ENCODE measurements around the gene PPP2R2B.
"Not testable (repeated sequence)": the region's sequence is repeated elsewhere in the genome, so short reads cannot be mapped to it uniquely, and the experiment has no call there.

PPP2R2B gene

DNA sequence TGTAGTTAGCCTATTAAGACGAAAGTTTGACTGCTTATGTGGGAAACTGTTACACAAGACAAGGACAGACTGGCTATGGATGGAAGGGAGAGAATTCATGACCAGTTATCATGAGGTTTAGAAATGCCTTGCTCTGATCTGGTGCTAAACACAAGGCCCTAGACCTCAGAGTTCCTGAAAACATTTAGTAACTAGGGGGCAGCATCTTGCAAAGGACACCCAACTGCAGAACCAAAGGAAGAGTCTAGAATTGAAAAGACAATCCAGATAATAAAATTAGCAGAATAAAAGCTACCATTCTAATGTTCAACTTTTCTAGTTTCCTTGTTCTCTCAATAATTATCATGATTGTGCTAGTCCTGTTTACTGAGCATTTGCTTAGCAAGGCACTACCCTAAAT is 232.1 kb downstream of the PPP2R2B start:
- no peak for DNase-seq (ENCODE audit: low spot score)

DNA sequence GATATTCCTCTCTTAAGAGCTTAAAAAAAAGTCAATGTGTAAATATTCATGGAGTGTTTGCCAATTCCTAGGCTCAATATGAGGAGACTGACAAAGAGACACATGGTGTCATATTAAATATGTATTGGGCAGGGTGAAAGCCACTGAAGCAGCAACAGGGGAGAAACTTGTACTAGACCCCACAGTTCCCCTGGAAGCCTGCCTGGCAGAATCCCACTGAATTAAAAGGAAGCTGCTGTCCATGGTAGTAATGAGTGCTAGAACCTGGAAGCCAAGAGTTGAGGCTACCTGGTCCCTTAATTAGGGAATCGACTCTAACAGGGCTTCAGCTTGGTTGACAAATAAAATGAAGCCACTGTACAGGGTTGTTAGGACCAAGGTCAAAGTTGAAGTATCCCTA is 233.2 kb downstream of the PPP2R2B start:
- no peak for DNase-seq (ENCODE audit: low spot score)

- DNase-seq (ENCODE audit: low spot score) = no peak
These were observed 233.7 kb downstream of the PPP2R2B start for GRCh38 chr5:146644831-146645230.

GRCh38 chr5:146643776-146644175 is 234.8 kb downstream of the PPP2R2B start:
- DNase-seq (ENCODE audit: low spot score) = no peak

- DNase-seq (ENCODE audit: low spot score) = no peak
These were observed 236.1 kb downstream of the PPP2R2B start for GRCh38 chr5:146642410-146642809.

- no peak for DNase-seq (ENCODE audit: low spot score)
These were observed 236.6 kb downstream of the PPP2R2B start for GRCh38 chr5:146641941-146642340.

DNA sequence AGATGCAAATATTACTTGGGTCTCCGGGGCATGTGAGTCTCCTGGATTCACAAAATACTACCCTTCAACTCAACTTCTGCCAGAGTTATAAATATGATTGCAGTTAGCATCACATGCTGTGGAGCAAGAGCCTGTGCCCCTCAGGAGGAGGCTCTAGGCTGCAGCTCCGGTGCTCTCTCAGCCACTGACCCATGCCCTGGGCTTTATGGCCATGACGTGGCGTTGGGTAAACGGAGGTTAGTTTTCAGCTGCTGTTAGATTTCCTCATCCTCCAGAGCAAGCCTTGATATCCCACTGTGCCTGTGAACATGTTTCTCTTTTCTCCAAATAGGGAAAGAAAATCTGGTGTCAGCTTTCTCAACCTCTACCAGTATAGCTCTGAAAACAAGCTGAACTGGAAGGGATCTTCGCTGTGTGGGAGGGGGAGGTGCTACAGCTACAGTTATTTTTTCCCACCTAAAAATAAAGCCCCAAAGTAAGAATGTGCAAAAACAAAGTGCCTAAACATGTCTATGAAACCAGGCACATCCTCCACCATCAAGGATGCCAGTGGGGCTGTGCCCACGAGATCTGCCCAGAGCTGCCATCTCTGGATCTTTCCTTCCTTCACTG is 238.2 kb downstream of the PPP2R2B start:
- DNase-seq (ENCODE audit: low spot score) = no peak

DNA sequence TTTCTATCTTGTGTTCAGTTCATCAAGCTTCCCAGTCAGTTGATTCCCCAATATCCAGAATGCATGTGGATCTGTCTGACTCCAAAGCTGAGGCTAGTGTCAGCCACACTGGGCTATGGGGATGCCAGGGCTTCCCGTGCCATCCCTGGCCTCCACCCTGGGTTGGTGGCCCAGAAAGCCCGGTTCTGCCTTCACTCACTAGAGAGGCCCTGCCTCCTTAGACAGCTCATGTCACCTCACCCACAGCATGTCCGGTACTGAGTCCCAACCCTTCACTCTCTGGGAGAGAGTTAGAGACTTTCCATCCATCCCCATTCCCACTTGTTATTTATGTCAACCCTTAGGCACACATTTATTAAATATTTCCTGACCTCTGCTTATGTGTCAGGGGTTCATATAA is 243.1 kb downstream of the PPP2R2B start:
- no peak for DNase-seq (ENCODE audit: low spot score)

DNA sequence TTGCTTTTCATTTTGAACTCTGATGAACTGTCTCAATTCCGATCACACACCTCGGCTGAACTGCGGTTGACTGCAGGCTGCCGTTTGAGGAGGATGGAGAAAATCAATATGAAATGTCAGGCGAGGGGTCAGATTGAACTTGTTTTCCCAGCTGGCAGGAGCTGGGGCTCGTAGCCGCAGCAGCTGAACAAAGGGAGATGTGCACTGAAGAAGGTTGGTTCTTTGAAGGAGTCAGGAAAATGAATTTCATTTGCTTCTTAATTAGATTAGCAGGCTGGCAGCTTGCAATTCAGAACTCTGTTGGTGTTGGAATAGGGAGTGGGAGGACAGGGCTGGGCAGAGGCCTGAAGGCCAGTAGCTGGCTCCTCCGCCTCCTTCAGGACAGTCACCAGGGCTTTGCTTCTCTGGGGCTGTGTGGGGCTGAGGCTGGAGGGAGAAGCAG is 245.2 kb downstream of the PPP2R2B start:
- DNase-seq (ENCODE audit: low spot score) = no peak

GRCh38 chr5:146632620-146633322 is 245.8 kb downstream of the PPP2R2B start:
- DNase-seq (ENCODE audit: low spot score) = no peak

DNA sequence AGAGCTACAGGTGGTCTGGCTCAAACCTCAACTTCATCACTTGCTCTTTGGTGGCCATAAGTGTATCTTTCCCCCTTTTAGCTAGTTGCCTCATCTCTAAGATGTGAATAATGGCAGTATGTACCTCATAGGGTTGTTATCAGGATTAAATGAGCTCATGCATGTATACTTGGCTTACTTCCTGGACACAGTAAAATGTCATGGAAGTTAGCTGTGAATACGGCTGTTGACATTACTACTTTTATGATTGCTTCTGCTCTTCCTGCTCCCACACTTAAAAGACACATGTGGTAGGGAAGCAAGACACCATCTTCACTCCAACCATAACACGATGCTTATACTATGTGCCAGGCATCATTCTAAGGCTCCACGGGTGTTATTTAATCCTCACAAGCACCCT is 248.1 kb downstream of the PPP2R2B start:
- no peak for DNase-seq (ENCODE audit: low spot score)

- no peak for DNase-seq (ENCODE audit: low spot score)
These were observed 249.6 kb downstream of the PPP2R2B start for GRCh38 chr5:146628950-146629349.

GRCh38 chr5:146626936-146627335 is 251.6 kb downstream of the PPP2R2B start:
- DNase-seq (ENCODE audit: low spot score) = no peak

- DNase-seq (ENCODE audit: low spot score) = no peak
These were observed 254.4 kb downstream of the PPP2R2B start for GRCh38 chr5:146624179-146624578.

GRCh38 chr5:146623666-146624065 is 254.9 kb downstream of the PPP2R2B start:
- DNase-seq (ENCODE audit: low spot score) = no peak

DNA sequence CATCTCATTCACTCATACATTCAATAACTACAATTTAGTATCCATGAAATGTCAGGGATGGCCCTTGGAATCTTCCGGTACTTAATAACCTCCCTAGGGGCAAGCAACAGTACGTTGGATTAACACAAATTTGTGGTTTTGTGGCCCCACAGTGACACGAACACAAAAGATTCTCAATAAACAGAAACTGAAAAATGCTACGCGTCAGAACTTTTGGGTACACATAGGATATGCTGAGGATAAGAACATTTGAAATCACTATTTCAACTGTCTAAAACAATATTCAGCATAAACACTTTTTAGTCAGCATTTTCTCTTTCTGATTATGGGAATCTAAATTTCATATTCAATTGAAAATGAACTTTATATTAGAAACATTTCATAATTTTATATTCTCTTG is 255.5 kb downstream of the PPP2R2B start:
- no peak for DNase-seq (ENCODE audit: low spot score)

GRCh38 chr5:146622391-146622790 is 256.2 kb downstream of the PPP2R2B start:
- no peak for DNase-seq (ENCODE audit: low spot score)

GRCh38 chr5:146620669-146621051 is 257.9 kb downstream of the PPP2R2B start:
- DNase-seq (ENCODE audit: low spot score) = peak; percentile 17

GRCh38 chr5:146620031-146620668 is 258.4 kb downstream of the PPP2R2B start:
- DNase-seq (ENCODE audit: low spot score) = no peak

GRCh38 chr5:146618434-146618833 is 260.1 kb downstream of the PPP2R2B start:
- no peak for DNase-seq (ENCODE audit: low spot score)

GRCh38 chr5:146609731-146610130 is 268.8 kb downstream of the PPP2R2B start:
- not testable (repeated sequence) for DNase-seq (ENCODE audit: low spot score)

GRCh38 chr5:146607659-146608332 is 270.8 kb downstream of the PPP2R2B start:
- no peak for DNase-seq (ENCODE audit: low spot score)

DNA sequence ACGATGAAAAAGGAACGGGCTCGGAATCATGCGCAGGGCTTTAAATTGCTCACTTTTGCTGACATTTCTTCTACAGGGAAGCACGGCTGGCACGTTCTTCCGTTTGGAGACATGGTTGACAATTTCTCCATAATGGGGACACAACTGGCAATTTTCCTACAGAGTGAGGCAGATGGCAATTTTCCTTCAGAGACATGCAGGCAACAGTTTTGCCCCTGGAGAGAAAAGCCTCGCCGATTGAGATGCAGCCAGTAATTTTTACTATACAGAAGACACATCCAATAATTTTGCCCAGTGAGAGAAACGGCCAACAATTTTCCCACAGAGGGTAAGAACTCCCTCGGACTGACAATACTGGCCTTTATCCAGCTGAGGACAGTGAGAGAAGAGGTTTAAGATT is 271.7 kb downstream of the PPP2R2B start:
- DNase-seq (ENCODE audit: low spot score) = no peak
